Measurements from ENCODE around the gene ZC3H12D.
"Not testable (repeated sequence)": the region's sequence is repeated elsewhere in the genome, so short reads cannot be mapped to it uniquely, and the experiment has no call there.

ZC3H12D gene

DNA sequence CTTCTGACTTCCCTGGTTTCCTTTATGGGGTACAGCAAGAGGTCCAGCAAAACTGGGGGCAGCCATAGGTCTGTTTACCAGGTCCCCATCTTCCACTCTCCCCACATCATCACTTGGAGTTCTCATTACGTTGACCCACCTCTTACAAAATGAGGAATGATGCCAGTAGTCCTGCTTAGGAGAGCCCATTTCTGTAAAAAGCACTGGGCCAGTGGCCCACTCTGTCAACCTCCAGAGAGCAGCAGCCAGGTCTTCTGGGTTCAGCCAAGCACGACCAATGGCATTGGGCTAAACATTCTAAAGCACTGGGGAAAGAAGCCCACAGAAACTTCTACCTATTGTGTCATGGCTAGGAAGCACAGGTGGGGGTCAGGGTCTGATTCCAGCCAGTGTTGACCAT is 13.9 kb downstream of the ZC3H12D start:
- TF ChIP-seq, protein P1, sequence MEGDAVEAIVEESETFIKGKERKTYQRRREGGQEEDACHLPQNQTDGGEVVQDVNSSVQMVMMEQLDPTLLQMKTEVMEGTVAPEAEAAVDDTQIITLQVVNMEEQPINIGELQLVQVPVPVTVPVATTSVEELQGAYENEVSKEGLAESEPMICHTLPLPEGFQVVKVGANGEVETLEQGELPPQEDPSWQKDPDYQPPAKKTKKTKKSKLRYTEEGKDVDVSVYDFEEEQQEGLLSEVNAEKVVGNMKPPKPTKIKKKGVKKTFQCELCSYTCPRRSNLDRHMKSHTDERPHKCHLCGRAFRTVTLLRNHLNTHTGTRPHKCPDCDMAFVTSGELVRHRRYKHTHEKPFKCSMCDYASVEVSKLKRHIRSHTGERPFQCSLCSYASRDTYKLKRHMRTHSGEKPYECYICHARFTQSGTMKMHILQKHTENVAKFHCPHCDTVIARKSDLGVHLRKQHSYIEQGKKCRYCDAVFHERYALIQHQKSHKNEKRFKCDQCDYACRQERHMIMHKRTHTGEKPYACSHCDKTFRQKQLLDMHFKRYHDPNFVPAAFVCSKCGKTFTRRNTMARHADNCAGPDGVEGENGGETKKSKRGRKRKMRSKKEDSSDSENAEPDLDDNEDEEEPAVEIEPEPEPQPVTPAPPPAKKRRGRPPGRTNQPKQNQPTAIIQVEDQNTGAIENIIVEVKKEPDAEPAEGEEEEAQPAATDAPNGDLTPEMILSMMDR (IDR thresholded peaks at IDR 0.05; ENCODE audit: low read depth, low read length, missing control alignments), result no peak
- no peak overlapping the region for H3K4me3 ChIP-seq (ENCODE audit: low read depth, low read length)
- in situ Hi-C loops (cut with HindIII; ENCODE audit: low sequenced_read_pairs), result no loop called here
- DNase-seq (ENCODE audit: low read depth), result no peak

DNA sequence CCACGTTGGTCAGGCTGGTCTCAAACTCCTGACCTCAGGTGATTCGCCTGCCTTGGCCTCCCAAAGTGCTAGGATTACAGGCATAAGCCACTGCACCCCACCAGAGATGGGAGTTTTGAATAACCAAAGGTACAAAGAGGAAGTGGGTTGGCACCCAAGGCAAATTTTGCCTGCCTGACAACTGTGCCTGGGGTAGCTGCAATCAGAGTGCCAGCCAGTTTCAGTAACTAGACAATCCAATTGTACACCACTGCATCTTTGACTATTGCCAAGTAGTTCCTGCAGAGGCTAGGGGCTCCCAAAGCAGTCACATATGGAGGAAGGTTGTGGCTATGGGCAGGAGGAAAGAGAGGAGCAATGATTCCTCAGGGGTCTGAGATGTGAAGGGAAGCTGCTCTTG is 16.6 kb downstream of the ZC3H12D start:
- TF ChIP-seq, protein P1 (IDR thresholded peaks at IDR 0.05; ENCODE audit: low read depth, low read length, missing control alignments), result no peak
- H3K4me3 ChIP-seq (ENCODE audit: low read depth, low read length), result no peak overlapping the region
- DNase-seq (ENCODE audit: low read depth), result no peak
- in situ Hi-C loops (cut with HindIII; ENCODE audit: low sequenced_read_pairs), result no loop called here

DNA sequence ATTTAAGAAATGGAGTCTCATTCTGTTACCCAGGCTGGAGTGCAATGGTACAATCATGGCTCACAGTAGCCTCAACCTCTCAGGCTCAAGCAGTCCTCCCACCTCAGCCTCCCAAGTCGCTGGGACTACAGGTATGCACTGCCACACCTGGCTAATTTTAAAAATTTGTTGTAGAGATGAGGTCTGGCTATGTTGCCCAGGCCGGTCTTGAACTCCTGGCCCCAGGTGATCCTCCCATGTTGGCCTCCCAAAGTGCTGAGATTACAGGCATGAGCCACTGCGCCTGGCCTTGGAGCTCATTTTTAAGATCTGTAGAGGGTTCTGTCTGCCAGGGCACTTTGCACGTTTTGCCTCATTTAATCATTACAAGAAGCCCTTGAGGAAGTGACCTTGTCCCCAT is 17.5 kb downstream of the ZC3H12D start:
- in situ Hi-C loops (cut with HindIII; ENCODE audit: low sequenced_read_pairs), result no loop called here
- TF ChIP-seq, protein P1 (IDR thresholded peaks at IDR 0.05; ENCODE audit: low read depth, low read length, missing control alignments), result no peak
- H3K4me3 ChIP-seq (ENCODE audit: low read depth, low read length), result no peak overlapping the region
- no peak for DNase-seq (ENCODE audit: low read depth)

DNA sequence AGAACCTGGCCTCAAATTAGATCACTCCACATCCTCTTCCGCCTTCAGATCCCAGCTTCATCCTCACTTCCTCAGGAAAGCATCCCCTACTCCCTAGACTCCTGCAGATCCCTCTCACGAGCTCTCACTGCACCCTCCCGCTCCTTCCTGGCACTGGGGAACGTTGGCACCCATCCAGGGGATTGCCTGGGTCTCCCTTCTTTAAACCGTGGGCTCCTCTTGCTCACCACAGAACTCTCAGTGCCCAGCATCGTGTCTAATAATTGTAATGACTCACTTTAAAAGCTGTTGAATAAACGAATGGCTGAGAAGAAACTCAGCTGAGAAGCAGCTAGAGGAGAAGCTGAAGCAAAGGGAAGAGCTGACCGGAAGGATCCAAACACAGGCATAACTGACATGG is 20.4 kb downstream of the ZC3H12D start:
- H3K4me3 ChIP-seq (ENCODE audit: low read depth, low read length), result no peak overlapping the region
- no peak for DNase-seq (ENCODE audit: low read depth)
- in situ Hi-C loops (cut with HindIII; ENCODE audit: low sequenced_read_pairs), result no loop called here
- TF ChIP-seq, protein P1 (IDR thresholded peaks at IDR 0.05; ENCODE audit: low read depth, low read length, missing control alignments), result no peak

DNA sequence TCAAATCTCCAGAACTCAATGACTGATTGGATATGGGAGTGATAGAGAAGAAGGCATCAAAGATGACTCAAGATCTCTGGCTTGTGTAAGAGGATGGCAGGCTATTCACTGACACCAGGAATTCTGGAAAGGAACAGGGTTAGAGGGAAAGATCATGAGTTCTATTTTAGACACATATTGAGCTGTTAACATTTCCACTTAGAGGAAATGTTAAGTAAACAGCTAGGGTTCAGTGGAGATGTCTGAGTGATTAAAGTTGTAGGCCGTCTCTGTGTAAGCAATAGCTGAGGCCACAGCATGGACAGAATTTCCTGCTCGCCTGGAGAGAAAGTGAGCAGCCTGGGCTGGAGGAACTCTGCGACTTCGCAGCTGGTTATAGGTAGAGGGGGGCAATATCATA is 21.0 kb downstream of the ZC3H12D start:
- TF ChIP-seq, protein P1 (IDR thresholded peaks at IDR 0.05; ENCODE audit: low read depth, low read length, missing control alignments), result no peak
- in situ Hi-C loops (cut with HindIII; ENCODE audit: low sequenced_read_pairs), result no loop called here
- no peak overlapping the region for H3K4me3 ChIP-seq (ENCODE audit: low read depth, low read length)
- no peak for DNase-seq (ENCODE audit: low read depth)

DNA sequence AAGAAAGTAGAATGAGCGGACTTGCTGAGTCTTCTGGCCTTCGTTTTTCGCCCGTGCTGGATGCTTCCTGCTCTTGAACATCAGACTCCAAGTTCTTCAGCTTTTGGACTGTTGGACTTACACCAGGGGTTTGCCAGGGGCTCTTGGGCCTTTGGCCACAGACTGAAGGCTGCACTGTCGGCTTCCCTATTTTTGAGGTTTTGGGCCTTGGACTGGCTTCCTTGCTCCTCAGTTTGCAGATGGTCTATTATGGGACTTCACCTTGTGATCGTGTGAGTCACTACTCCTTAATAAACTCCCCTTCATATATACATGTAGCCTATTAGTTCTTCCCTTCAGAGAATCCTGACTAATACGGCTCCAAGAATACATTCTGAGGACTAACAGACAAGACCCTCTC is 22.1 kb downstream of the ZC3H12D start:
- H3K4me3 ChIP-seq (ENCODE audit: low read depth, low read length); DNase-seq (ENCODE audit: low read depth); in situ Hi-C loops (cut with HindIII; ENCODE audit: low sequenced_read_pairs): not testable (repeated sequence)

DNA sequence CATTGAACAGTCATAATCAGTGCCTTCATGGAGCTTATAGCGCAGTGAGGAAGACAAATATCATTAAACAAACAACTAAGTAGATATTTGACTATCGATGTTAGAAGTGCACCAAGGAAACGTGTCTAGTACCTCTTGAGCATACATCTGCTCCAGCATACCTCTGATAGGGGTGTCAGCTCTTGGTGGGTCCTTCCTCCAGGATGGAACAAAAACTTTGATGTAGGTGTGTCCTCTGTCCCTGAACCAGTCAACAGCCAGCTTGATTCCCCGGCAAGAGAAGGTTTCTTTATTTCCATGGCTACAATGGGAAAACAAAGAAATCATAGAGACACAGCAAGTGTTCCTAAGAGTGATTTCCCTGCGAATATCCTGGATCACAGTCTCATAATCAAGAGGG is 23.1 kb downstream of the ZC3H12D start:
- in situ Hi-C loops (cut with HindIII; ENCODE audit: low sequenced_read_pairs), result no loop called here
- TF ChIP-seq, protein P1 (IDR thresholded peaks at IDR 0.05; ENCODE audit: low read depth, low read length, missing control alignments), result no peak
- no peak overlapping the region for H3K4me3 ChIP-seq (ENCODE audit: low read depth, low read length)
- DNase-seq (ENCODE audit: low read depth), result no peak

DNA sequence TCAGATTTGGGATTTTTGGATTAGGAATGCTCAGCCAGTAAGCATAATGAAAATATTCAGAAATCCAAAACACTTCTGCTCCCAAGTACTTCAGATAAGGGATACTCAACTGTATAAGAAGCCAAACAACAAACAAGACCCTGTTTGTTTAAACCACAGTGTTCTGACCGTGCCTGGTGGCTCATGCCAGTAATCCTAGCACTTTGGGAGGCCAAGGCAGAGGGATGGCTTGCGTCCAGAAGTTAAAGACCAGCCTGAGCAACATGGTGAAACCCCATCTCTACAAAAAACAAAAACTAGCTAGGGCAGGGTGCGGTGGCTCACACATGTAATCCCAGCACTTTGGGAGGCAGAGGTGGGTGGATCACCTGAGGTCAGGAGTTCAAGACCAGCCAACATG is 24.6 kb downstream of the ZC3H12D start:
- in situ Hi-C loops (cut with HindIII; ENCODE audit: low sequenced_read_pairs); DNase-seq (ENCODE audit: low read depth); H3K4me3 ChIP-seq (ENCODE audit: low read depth, low read length): not testable (repeated sequence)

Data from astrocyte of the cerebellum (primary cell).